Neural cell (in vitro differentiated cells): Measurements from ENCODE around the gene TNC.

Experiments used
- CTCF ChIP-seq: fragments of 450-650 bp; IDR thresholded peaks from 2 replicates; pipeline ENCODE4 v1.5.1; 2014; ENCODE audit warnings: antibody characterized with exemption, mild to moderate bottlenecking, moderate library complexity; ENCODE audit not compliant: poor library complexity, severe bottlenecking
- EZH2 ChIP-seq: fragments of 200-600, 300-800 bp; shearing (Covaris generic), sonication (generic); IDR thresholded peaks from 2 replicates; pipeline ENCODE4 v1.6.1; 2014; ENCODE audit warnings: antibody characterized with exemption, low read length, borderline replicate concordance, mild to moderate bottlenecking; ENCODE audit not compliant: insufficient read depth, poor library complexity, severe bottlenecking
- MXI1 ChIP-seq: fragments of 450-650 bp; conservative IDR thresholded peaks from 2 replicates; pipeline ENCODE4 v1.6.1; 2014; ENCODE audit warnings: antibody characterized with exemption, mild to moderate bottlenecking; ENCODE audit not compliant: poor library complexity, severe bottlenecking
- POLR2AphosphoS5 ChIP-seq: IDR thresholded peaks from 2 replicates; pipeline ENCODE4 v1.6.1; 2012
- RAD21 ChIP-seq: fragments of 450-650 bp; conservative IDR thresholded peaks from 2 replicates; pipeline ENCODE4 v1.6.1; 2014; ENCODE audit warnings: antibody characterized with exemption, mild to moderate bottlenecking, moderate library complexity
- SMC3 ChIP-seq: fragments of 450-650 bp; conservative IDR thresholded peaks from 2 replicates; pipeline ENCODE4 v1.6.1; 2014; ENCODE audit warnings: antibody characterized with exemption, mild to moderate bottlenecking, moderate library complexity; ENCODE audit not compliant: poor library complexity
- TF ChIP-seq, protein P1 (sequence below): IDR thresholded peaks from 2 replicates; pipeline ENCODE4 v1.6.1; 2012; ENCODE audit warnings: borderline replicate concordance

DNA sequence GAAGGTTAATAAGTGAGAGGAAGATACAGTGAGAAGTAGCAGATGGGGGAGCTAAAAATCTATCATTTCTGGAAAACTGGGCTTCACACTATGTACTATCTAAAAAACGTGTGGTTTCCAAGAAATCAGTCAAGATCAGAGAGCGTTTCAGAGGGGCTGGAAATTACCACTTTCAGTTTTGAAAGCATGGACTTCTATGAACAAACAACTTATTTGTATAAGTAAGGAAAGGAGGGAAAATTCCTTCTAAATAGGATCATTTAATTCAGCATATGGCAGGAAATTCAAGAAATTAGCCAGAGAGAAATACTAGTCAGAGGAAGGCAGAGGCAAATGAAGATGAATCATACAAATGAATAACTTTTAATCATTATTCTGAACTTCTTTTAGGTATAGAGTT, 11.3 kb downstream of the TNC start:
- TF ChIP-seq CTCF (no peak), POLR2AphosphoS5 (no peak), EZH2 (no peak), RAD21 (no peak), SMC3 (no peak), MXI1 (no peak)
- TF ChIP-seq, protein P1, sequence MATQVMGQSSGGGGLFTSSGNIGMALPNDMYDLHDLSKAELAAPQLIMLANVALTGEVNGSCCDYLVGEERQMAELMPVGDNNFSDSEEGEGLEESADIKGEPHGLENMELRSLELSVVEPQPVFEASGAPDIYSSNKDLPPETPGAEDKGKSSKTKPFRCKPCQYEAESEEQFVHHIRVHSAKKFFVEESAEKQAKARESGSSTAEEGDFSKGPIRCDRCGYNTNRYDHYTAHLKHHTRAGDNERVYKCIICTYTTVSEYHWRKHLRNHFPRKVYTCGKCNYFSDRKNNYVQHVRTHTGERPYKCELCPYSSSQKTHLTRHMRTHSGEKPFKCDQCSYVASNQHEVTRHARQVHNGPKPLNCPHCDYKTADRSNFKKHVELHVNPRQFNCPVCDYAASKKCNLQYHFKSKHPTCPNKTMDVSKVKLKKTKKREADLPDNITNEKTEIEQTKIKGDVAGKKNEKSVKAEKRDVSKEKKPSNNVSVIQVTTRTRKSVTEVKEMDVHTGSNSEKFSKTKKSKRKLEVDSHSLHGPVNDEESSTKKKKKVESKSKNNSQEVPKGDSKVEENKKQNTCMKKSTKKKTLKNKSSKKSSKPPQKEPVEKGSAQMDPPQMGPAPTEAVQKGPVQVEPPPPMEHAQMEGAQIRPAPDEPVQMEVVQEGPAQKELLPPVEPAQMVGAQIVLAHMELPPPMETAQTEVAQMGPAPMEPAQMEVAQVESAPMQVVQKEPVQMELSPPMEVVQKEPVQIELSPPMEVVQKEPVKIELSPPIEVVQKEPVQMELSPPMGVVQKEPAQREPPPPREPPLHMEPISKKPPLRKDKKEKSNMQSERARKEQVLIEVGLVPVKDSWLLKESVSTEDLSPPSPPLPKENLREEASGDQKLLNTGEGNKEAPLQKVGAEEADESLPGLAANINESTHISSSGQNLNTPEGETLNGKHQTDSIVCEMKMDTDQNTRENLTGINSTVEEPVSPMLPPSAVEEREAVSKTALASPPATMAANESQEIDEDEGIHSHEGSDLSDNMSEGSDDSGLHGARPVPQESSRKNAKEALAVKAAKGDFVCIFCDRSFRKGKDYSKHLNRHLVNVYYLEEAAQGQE, result no peak
